OCI-LY3 (cell line): ENCODE data around the gene TOP1.
A peak's percentile ranks its signal among the peaks of the same experiment; 100 is the strongest.

Source experiments
- H2AFZ ChIP-seq: fragments of 200-600, 300-600 bp; shearing (Covaris generic); 2 replicates; pipeline ENCODE4 v1.6.0; 2014; ENCODE audit warnings: antibody characterized with exemption, low read depth, low read length
- H3K27ac ChIP-seq: fragments of 200-600, 300-600 bp; sonication (generic); 2 replicates; pipeline ENCODE4 v1.5.1; 2014; ENCODE audit warnings: mild to moderate bottlenecking, low read length, moderate library complexity, mixed read lengths
- H3K27me3 ChIP-seq: fragments of 200-600, 300-600 bp; sonication (generic); 2 replicates; pipeline ENCODE4 v1.6.1; 2014; ENCODE audit warnings: low read depth, low read length, mixed read lengths
- H3K36me3 ChIP-seq: fragments of 200-600, 300-600 bp; sonication (generic); replicated peaks from 2 replicates; pipeline ENCODE3; 2014; ENCODE audit warnings: low read depth, low read length, mixed read lengths
- H3K4me1 ChIP-seq: fragments of 300-600, 200-600 bp; sonication (generic); 2 replicates; pipeline ENCODE4 v1.6.1; 2014; ENCODE audit warnings: low read length, mixed read lengths
- H3K4me2 ChIP-seq: fragments of 200-600, 300-600 bp; sonication (generic); 2 replicates; pipeline ENCODE4 v1.6.1; 2014; ENCODE audit warnings: low read length, mixed read lengths
- H3K4me3 ChIP-seq: fragments of 300-600, 200-600 bp; sonication (generic); 2 replicates; pipeline ENCODE4 v1.5.1; 2014; ENCODE audit warnings: antibody characterized with exemption, mild to moderate bottlenecking, low read length, moderate library complexity
- H3K79me2 ChIP-seq: fragments of 300-600, 200-600 bp; shearing (Covaris generic); 2 replicates; pipeline ENCODE4 v1.6.1; 2014; ENCODE audit warnings: mild to moderate bottlenecking, low read length, mixed read lengths
- H3K9ac ChIP-seq: fragments of 300-600, 200-600 bp; shearing (Covaris generic); 2 replicates; pipeline ENCODE4 v1.6.0; 2014; ENCODE audit warnings: mild to moderate bottlenecking, low read length, moderate library complexity
- H3K9me3 ChIP-seq: fragments of 200-600, 300-600 bp; shearing (Covaris generic); 2 replicates; pipeline ENCODE4 v1.6.1; 2014; ENCODE audit warnings: low read length, mixed read lengths; ENCODE audit not compliant: insufficient read depth
- H4K20me1 ChIP-seq: fragments of 200-600, 300-600 bp; sonication (generic); 2 replicates; pipeline ENCODE4 v1.6.1; 2016; ENCODE audit warnings: low read length, mixed read lengths; ENCODE audit not compliant: insufficient read depth
- EZH2phosphoT487 ChIP-seq: fragments of 200-600 bp; shearing (Covaris generic); IDR thresholded peaks from 2 replicates; pipeline ENCODE4 v1.6.1; 2018; ENCODE audit warnings: antibody characterized with exemption, mixed run types, low read depth
- TF ChIP-seq, protein P1 (sequence below): fragments of 200-600, 300-600 bp; sonication (generic); IDR thresholded peaks from 2 replicates; pipeline ENCODE4 v1.5.1; 2014; ENCODE audit warnings: antibody characterized with exemption, low read length, low read depth

TOP1 gene

DNA sequence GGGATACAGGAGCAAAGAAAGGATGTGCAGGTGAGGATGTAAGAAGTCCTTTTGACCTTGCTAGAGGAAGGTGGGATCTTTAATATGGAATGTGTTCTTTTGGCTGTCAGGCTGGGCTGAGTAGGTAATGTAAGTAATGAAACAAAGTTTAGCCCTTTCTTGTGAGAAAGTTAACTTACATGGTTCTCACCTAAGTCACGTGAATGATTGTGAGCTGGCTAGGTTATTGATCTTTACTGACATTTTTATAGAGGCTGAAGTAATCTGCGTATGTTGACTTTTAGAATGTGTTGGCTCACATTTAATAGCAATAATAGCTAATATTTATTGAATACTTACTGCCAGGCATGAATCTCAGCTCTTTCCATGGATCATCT is 2.6 kb downstream of the TOP1 start:
- peaks cover 68% of the 10 kb centered on the region for H4K20me1 ChIP-seq
- H3K79me2 ChIP-seq = peaks cover 85% of the 10 kb centered on the region
- peak overlapping the region; percentile 79 for H3K4me3 ChIP-seq
- H3K9me3 ChIP-seq = no peaks in the 10 kb centered on the region
- H3K27me3 ChIP-seq = no peaks in the 10 kb centered on the region
- H3K27ac ChIP-seq = no peak overlapping the region
- peaks cover 51% of the 10 kb centered on the region for H3K4me1 ChIP-seq
- H3K9ac ChIP-seq = peak overlapping the region; percentile 89
- TF ChIP-seq EZH2phosphoT487 = no peak
- TF ChIP-seq, protein P1, sequence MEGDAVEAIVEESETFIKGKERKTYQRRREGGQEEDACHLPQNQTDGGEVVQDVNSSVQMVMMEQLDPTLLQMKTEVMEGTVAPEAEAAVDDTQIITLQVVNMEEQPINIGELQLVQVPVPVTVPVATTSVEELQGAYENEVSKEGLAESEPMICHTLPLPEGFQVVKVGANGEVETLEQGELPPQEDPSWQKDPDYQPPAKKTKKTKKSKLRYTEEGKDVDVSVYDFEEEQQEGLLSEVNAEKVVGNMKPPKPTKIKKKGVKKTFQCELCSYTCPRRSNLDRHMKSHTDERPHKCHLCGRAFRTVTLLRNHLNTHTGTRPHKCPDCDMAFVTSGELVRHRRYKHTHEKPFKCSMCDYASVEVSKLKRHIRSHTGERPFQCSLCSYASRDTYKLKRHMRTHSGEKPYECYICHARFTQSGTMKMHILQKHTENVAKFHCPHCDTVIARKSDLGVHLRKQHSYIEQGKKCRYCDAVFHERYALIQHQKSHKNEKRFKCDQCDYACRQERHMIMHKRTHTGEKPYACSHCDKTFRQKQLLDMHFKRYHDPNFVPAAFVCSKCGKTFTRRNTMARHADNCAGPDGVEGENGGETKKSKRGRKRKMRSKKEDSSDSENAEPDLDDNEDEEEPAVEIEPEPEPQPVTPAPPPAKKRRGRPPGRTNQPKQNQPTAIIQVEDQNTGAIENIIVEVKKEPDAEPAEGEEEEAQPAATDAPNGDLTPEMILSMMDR = no peak
- H2AFZ ChIP-seq = no peak overlapping the region
- H3K4me2 ChIP-seq = peak overlapping the region; percentile 86
- H3K36me3 ChIP-seq = peaks cover 63% of the 10 kb centered on the region

DNA sequence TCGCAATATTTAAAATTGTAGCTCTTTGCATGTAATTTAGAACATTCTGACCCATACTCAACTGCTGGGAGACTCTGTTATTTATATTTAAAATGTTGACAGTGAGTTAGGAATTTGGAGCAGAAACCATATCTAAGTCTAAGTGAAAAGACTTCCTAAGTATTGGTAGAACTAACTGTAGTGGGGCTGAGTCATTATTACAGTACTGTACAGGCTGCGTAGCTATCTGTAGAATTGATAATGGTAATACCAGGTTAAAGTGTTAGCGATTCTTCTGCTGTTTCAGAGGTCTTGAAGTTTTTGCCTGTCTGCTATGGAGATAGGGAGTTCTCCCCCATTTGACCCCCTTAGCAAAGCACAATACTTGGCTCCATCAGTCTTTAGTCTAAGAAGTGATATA is 3.6 kb downstream of the TOP1 start:
- peaks cover 96% of the 10 kb centered on the region for H3K79me2 ChIP-seq
- peaks cover 77% of the 10 kb centered on the region for H4K20me1 ChIP-seq
- H3K27ac ChIP-seq = no peak overlapping the region
- TF ChIP-seq EZH2phosphoT487 = no peak
- peak overlapping the region; percentile 79; the same call in 1 of the 2 replicates for H3K4me3 ChIP-seq
- no peaks in the 10 kb centered on the region for H3K27me3 ChIP-seq
- peak overlapping the region; percentile 86 for H3K4me2 ChIP-seq
- no peak overlapping the region for H3K9ac ChIP-seq
- H3K9me3 ChIP-seq = no peaks in the 10 kb centered on the region
- peaks cover 69% of the 10 kb centered on the region for H3K36me3 ChIP-seq
- peaks cover 51% of the 10 kb centered on the region for H3K4me1 ChIP-seq
- no peak overlapping the region for H2AFZ ChIP-seq

DNA sequence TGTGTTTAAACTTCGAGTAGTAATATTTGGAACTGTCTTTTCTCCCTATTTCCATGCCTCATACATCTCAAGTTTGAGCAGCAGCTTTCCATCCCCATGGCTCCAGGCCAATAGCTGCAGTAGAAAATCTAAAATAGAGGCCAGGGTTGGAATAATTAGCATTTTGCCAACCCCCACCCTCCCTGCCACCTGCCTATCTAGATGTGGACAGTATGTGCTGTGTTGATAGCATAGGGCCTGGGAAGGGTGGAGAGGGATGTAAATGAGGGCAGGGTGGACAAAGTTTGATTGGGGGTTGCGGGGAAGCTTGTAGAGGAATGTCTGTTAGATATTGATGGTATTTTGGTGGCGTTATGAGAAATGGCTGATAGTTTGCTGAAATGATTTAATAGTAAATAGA is 5.6 kb downstream of the TOP1 start:
- peaks cover 97% of the 10 kb centered on the region for H4K20me1 ChIP-seq
- no peak overlapping the region for H3K4me2 ChIP-seq

DNA sequence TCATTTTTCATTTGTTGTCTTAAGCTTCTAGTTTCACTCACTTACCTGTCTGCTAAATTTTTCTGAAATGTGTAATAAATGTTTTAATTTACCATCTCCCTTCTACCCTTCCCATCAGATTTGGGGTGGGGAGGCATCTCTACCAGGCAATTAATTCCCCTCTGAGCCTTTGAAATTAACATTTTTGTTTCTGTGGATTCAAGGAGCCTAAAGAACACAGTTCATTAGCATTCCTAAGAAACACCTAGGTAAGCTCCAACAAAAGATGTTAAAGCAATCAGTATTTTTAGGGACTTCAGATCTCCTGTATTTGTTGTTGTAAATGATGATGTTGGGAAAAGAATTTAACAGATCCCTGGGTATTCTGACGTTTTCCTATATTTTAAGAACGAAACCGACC is 6.6 kb downstream of the TOP1 start:
- Histone ChIP-seq H3K9me3 (no peaks in the 10 kb centered on the region), H3K9ac (no peak overlapping the region), H3K4me1 (peaks cover 63% of the 10 kb centered on the region), H3K27me3 (no peaks in the 10 kb centered on the region), H3K4me2 (no peak overlapping the region), H3K36me3 (peaks cover 79% of the 10 kb centered on the region), H3K27ac (no peak overlapping the region), H2AFZ (no peak overlapping the region), H3K4me3 (no peak overlapping the region), H3K79me2 (peaks cover 100% of the 10 kb centered on the region), H4K20me1 (peaks cover 97% of the 10 kb centered on the region)
- TF ChIP-seq, protein P1 = no peak
- TF ChIP-seq EZH2phosphoT487 = no peak

More for the DNA sequence above, 5.6 kb downstream of the TOP1 start:
- no peak overlapping the region for H2AFZ ChIP-seq
- no peak overlapping the region for H3K4me3 ChIP-seq
- TF ChIP-seq, protein P1 = no peak
- TF ChIP-seq EZH2phosphoT487 = no peak
- H3K79me2 ChIP-seq = peaks cover 100% of the 10 kb centered on the region
- H3K9ac ChIP-seq = no peak overlapping the region
- no peaks in the 10 kb centered on the region for H3K9me3 ChIP-seq
- H3K4me1 ChIP-seq = peaks cover 65% of the 10 kb centered on the region
- H3K27me3 ChIP-seq = no peaks in the 10 kb centered on the region
- no peak overlapping the region for H3K27ac ChIP-seq
- peaks cover 84% of the 10 kb centered on the region for H3K36me3 ChIP-seq
